OCI-LY3 (cell line): ENCODE measurements around the gene ROR2.

ENCODE experiments used
- H2AFZ ChIP-seq: fragments of 200-600, 300-600 bp; shearing (Covaris generic); 2 replicates; pipeline ENCODE4 v1.6.0; 2014; ENCODE audit warnings: antibody characterized with exemption, low read depth, low read length
- H3K27ac ChIP-seq: fragments of 200-600, 300-600 bp; sonication (generic); 2 replicates; pipeline ENCODE4 v1.5.1; 2014; ENCODE audit warnings: mild to moderate bottlenecking, low read length, moderate library complexity, mixed read lengths
- H3K27me3 ChIP-seq: fragments of 200-600, 300-600 bp; sonication (generic); 2 replicates; pipeline ENCODE4 v1.6.1; 2014; ENCODE audit warnings: low read depth, low read length, mixed read lengths
- H3K36me3 ChIP-seq: fragments of 200-600, 300-600 bp; sonication (generic); replicated peaks from 2 replicates; pipeline ENCODE3; 2014; ENCODE audit warnings: low read depth, low read length, mixed read lengths
- H3K4me1 ChIP-seq: fragments of 300-600, 200-600 bp; sonication (generic); 2 replicates; pipeline ENCODE4 v1.6.1; 2014; ENCODE audit warnings: low read length, mixed read lengths
- H3K4me2 ChIP-seq: fragments of 200-600, 300-600 bp; sonication (generic); 2 replicates; pipeline ENCODE4 v1.6.1; 2014; ENCODE audit warnings: low read length, mixed read lengths
- H3K4me3 ChIP-seq: fragments of 300-600, 200-600 bp; sonication (generic); 2 replicates; pipeline ENCODE4 v1.5.1; 2014; ENCODE audit warnings: antibody characterized with exemption, mild to moderate bottlenecking, low read length, moderate library complexity
- H3K79me2 ChIP-seq: fragments of 300-600, 200-600 bp; shearing (Covaris generic); 2 replicates; pipeline ENCODE4 v1.6.1; 2014; ENCODE audit warnings: mild to moderate bottlenecking, low read length, mixed read lengths
- H3K9ac ChIP-seq: fragments of 300-600, 200-600 bp; shearing (Covaris generic); 2 replicates; pipeline ENCODE4 v1.6.0; 2014; ENCODE audit warnings: mild to moderate bottlenecking, low read length, moderate library complexity
- H3K9me3 ChIP-seq: fragments of 200-600, 300-600 bp; shearing (Covaris generic); 2 replicates; pipeline ENCODE4 v1.6.1; 2014; ENCODE audit warnings: low read length, mixed read lengths; ENCODE audit not compliant: insufficient read depth
- H4K20me1 ChIP-seq: fragments of 200-600, 300-600 bp; sonication (generic); 2 replicates; pipeline ENCODE4 v1.6.1; 2016; ENCODE audit warnings: low read length, mixed read lengths; ENCODE audit not compliant: insufficient read depth
- CTCF ChIP-seq: fragments of 200-600, 300-600 bp; sonication (generic); IDR thresholded peaks from 2 replicates; pipeline ENCODE4 v1.5.1; 2014; ENCODE audit warnings: antibody characterized with exemption, low read length, low read depth
- EZH2phosphoT487 ChIP-seq: fragments of 200-600 bp; shearing (Covaris generic); IDR thresholded peaks from 2 replicates; pipeline ENCODE4 v1.6.1; 2018; ENCODE audit warnings: antibody characterized with exemption, mixed run types, low read depth

Gene ROR2

GRCh38 chr9:91833878-91834255 lies 116.2 kb downstream of the ROR2 start:
- Histone ChIP-seq H3K9me3 (no peaks in the 10 kb centered on the region), H3K9ac (no peak overlapping the region), H3K27ac (no peak overlapping the region), H3K4me3 (no peak overlapping the region), H3K36me3 (no peaks in the 10 kb centered on the region), H4K20me1 (no peaks in the 10 kb centered on the region), H3K4me2 (no peak overlapping the region), H3K79me2 (no peaks in the 10 kb centered on the region), H2AFZ (no peak overlapping the region), H3K4me1 (no peaks in the 10 kb centered on the region), H3K27me3 (no peaks in the 10 kb centered on the region)
- TF ChIP-seq CTCF: no peak
- no peak for TF ChIP-seq EZH2phosphoT487

- Histone ChIP-seq H3K4me1 (no peaks in the 10 kb centered on the region), H3K4me3 (no peak overlapping the region), H3K9me3 (no peaks in the 10 kb centered on the region), H3K79me2 (no peaks in the 10 kb centered on the region), H3K27ac (no peak overlapping the region), H2AFZ (no peak overlapping the region), H3K4me2 (no peak overlapping the region), H3K9ac (no peak overlapping the region), H3K27me3 (no peaks in the 10 kb centered on the region), H3K36me3 (no peaks in the 10 kb centered on the region), H4K20me1 (no peaks in the 10 kb centered on the region)
- TF ChIP-seq CTCF (no peak), EZH2phosphoT487 (no peak)
These were observed 116.7 kb downstream of the ROR2 start for GRCh38 chr9:91833096-91833877.

GRCh38 chr9:91832322-91832721 lies 117.7 kb downstream of the ROR2 start:
- Histone ChIP-seq H2AFZ (no peak overlapping the region), H3K9me3 (no peaks in the 10 kb centered on the region), H3K4me2 (no peak overlapping the region), H3K4me1 (no peaks in the 10 kb centered on the region), H4K20me1 (no peaks in the 10 kb centered on the region), H3K27me3 (0 out of 2 replicates have a peak, but pooled peaks cover 5% of the 10 kb centered on the region), H3K79me2 (no peaks in the 10 kb centered on the region), H3K4me3 (no peak overlapping the region), H3K9ac (no peak overlapping the region), H3K36me3 (no peaks in the 10 kb centered on the region), H3K27ac (no peak overlapping the region)
- no peak for TF ChIP-seq EZH2phosphoT487
- TF ChIP-seq CTCF: no peak

GRCh38 chr9:91825866-91826265 lies 124.2 kb downstream of the ROR2 start:
- no peak overlapping the region for H3K4me2 ChIP-seq
- TF ChIP-seq EZH2phosphoT487: no peak
- no peak for TF ChIP-seq CTCF
- no peak overlapping the region for H3K9ac ChIP-seq
- no peaks in the 10 kb centered on the region for H3K79me2 ChIP-seq
- no peaks in the 10 kb centered on the region for H4K20me1 ChIP-seq
- H3K4me1 ChIP-seq: no peaks in the 10 kb centered on the region
- no peak overlapping the region for H3K27ac ChIP-seq
- H3K36me3 ChIP-seq: no peaks in the 10 kb centered on the region
- H3K4me3 ChIP-seq: no peak overlapping the region
- peaks cover 28% of the 10 kb centered on the region for H3K27me3 ChIP-seq
- no peaks in the 10 kb centered on the region for H3K9me3 ChIP-seq
- no peak overlapping the region for H2AFZ ChIP-seq
